ENCODE results near the gene TGFA.

DNA sequence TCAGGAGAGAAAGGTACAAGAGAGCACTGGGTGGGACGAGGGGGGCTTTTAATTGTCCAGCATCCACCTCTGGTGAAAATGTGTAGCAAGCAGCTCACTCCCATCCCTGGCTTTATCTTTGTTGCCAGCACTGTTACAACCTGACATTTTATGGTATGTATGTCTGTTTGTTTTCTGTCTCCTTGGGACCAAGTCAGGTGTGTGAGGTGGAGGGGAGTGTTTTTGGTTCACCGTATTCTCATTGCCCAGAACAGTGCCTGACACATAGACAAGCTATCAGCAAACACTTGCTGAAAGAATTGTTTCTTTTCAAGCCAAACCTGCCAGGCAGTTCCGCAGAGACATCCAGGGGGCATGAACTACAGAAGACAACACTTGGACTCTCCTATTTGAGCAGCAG, 24.7 kb downstream of the TGFA start:
- TF ChIP-seq ZBTB7A (IDR thresholded peaks at IDR 0.05; ENCODE audit: low read depth) = no peak
- no peak for TF ChIP-seq FOXM1 (IDR thresholded peaks at IDR 0.05; ENCODE audit: borderline replicate concordance, low read depth)
- no peak for TF ChIP-seq TAF1 (IDR thresholded peaks at IDR 0.05; ENCODE audit: low read depth)
- no peak for TF ChIP-seq EP300 (IDR thresholded peaks at IDR 0.05; ENCODE audit: borderline replicate concordance)
- TF ChIP-seq TCF12 (IDR thresholded peaks at IDR 0.05; ENCODE audit: low read depth) = no peak
- TF ChIP-seq, protein P1, sequence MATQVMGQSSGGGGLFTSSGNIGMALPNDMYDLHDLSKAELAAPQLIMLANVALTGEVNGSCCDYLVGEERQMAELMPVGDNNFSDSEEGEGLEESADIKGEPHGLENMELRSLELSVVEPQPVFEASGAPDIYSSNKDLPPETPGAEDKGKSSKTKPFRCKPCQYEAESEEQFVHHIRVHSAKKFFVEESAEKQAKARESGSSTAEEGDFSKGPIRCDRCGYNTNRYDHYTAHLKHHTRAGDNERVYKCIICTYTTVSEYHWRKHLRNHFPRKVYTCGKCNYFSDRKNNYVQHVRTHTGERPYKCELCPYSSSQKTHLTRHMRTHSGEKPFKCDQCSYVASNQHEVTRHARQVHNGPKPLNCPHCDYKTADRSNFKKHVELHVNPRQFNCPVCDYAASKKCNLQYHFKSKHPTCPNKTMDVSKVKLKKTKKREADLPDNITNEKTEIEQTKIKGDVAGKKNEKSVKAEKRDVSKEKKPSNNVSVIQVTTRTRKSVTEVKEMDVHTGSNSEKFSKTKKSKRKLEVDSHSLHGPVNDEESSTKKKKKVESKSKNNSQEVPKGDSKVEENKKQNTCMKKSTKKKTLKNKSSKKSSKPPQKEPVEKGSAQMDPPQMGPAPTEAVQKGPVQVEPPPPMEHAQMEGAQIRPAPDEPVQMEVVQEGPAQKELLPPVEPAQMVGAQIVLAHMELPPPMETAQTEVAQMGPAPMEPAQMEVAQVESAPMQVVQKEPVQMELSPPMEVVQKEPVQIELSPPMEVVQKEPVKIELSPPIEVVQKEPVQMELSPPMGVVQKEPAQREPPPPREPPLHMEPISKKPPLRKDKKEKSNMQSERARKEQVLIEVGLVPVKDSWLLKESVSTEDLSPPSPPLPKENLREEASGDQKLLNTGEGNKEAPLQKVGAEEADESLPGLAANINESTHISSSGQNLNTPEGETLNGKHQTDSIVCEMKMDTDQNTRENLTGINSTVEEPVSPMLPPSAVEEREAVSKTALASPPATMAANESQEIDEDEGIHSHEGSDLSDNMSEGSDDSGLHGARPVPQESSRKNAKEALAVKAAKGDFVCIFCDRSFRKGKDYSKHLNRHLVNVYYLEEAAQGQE (IDR thresholded peaks at IDR 0.05; ENCODE audit: low read depth) = no peak
